ENCODE data around the gene AMBP.

AMBP gene

GRCh38 chr9:114078021-114078780 is at the start of gene AMBP:
Gene AMBP, minus strand, starts transcription at chr9:114078300. Its CDS starts 91 bp downstream, at chr9:114078209.
- no peak for DNase-seq (ENCODE audit: low read depth)

- DNase-seq (ENCODE audit: low read depth) = no peak
Measured at GRCh38 chr9:114126247-114127060, 48.4 kb upstream of the AMBP start.

- DNase-seq (ENCODE audit: low read depth) = no peak
Measured at GRCh38 chr9:114125476-114126013, 47.4 kb upstream of the AMBP start.

- DNase-seq (ENCODE audit: low read depth) = no peak
Measured at GRCh38 chr9:114124666-114125475, 46.8 kb upstream of the AMBP start.

- no peak for DNase-seq (ENCODE audit: low read depth)
Measured at GRCh38 chr9:114124138-114124537, 46.0 kb upstream of the AMBP start.

GRCh38 chr9:114123031-114123977 is 45.2 kb upstream of the AMBP start:
- no peak for DNase-seq (ENCODE audit: low read depth)

- DNase-seq (ENCODE audit: low read depth) = no peak
Measured at GRCh38 chr9:114122136-114123027, 44.3 kb upstream of the AMBP start.

- no peak for DNase-seq (ENCODE audit: low read depth)
Measured at GRCh38 chr9:114121227-114122135, 43.4 kb upstream of the AMBP start.

GRCh38 chr9:114120192-114121014 is 42.3 kb upstream of the AMBP start:
- no peak for DNase-seq (ENCODE audit: low read depth)

GRCh38 chr9:114119242-114120191 is 41.4 kb upstream of the AMBP start:
- no peak for DNase-seq (ENCODE audit: low read depth)

GRCh38 chr9:114117996-114118830 is 40.1 kb upstream of the AMBP start:
- no peak for DNase-seq (ENCODE audit: low read depth)

GRCh38 chr9:114117614-114117995 is 39.5 kb upstream of the AMBP start:
- DNase-seq (ENCODE audit: low read depth) = no peak

- no peak for DNase-seq (ENCODE audit: low read depth)
Measured at GRCh38 chr9:114116126-114116747, 38.1 kb upstream of the AMBP start.

GRCh38 chr9:114115654-114116125 is 37.6 kb upstream of the AMBP start:
- no peak for DNase-seq (ENCODE audit: low read depth)

GRCh38 chr9:114114364-114114763 is 36.3 kb upstream of the AMBP start:
- no peak for DNase-seq (ENCODE audit: low read depth)
